ENCODE measurements around the gene MSH5.
"Not testable (repeated sequence)": the region's sequence is repeated elsewhere in the genome, so short reads cannot be mapped to it uniquely, and the experiment has no call there.

DNA sequence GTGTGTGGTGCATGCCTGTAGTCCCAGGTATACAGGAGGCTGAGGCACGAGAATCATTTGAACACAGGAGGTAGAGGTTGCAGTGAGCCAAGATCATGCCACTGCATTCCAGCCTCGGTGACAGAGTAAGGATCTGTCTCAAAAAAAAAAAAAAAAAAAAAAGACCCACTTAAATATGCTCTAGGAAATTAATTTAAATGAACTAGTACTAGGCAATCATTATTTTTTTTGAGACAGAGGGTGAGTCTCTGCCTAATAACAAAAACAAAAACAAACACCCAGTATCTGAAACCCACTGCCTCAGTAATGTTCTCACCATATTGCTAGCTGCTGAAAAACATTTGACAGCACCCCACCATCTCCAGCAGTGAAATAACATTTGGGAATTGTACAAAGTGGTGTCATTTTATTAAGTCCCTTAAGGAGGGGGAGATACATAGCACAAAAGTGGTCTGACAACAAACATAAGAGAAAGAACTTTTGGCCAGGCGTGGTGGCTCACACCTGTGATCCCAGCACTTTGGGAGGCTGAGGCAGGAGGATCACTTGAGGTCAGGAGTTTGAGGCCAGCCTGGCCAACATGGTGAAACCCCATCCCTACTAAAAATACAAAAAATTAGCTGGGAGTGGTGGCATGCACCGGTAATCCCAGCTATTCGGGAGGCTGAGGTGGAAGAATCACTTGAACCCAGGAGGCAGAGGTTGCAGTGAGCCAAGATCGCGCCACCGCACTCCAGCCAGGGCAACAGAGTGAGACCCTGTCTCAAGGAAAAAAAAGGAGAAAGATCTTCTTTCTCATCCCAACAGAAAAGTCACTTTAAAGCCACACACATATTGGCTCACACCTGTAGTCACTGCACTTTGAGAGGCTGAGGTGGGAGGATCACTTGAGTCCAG, 61.5 kb downstream of the MSH5 start:
- not testable (repeated sequence) for TF ChIP-seq KAT7 (CRISPR knock-in tag; IDR thresholded peaks at IDR 0.05; ENCODE audit: borderline replicate concordance); CTCF (IDR thresholded peaks at IDR 0.05 in 2 of 3, conservative IDR thresholded peaks at IDR 0.05 in 1 of 3; ENCODE audit: insufficient read depth in 2 of 3, low read depth in 1 of 3, low read length in 3 of 3); PKNOX1 (IDR thresholded peaks at IDR 0.05)
